Keratinocyte (primary cell): Measurements from ENCODE around the gene CEP63.

Experiments
- EZH2 ChIP-seq: IDR thresholded peaks from one replicate; pipeline ENCODE4 v1.6.1; 2012; ENCODE audit warnings: inconsistent platforms, mild to moderate bottlenecking, low read length, moderate library complexity
- TF ChIP-seq, protein P1 (sequence below), 3 experiments: IDR thresholded peaks in 1 of 3; conservative IDR thresholded peaks in 1 of 3; optimal IDR thresholded peaks in 1 of 3; 2 replicates in 2 of 3; 3 replicates in 1 of 3; pipeline versions ENCODE3 to v1.5.1; 2011; ENCODE audit warnings: low read length in 3 of 3, mild to moderate bottlenecking in 3 of 3, moderate library complexity in 2 of 3, control low read depth in 1 of 3, inconsistent platforms in 1 of 3; ENCODE audit not compliant: insufficient read depth in 2 of 3; ENCODE audit errors: extremely low read depth in 1 of 3

DNA sequence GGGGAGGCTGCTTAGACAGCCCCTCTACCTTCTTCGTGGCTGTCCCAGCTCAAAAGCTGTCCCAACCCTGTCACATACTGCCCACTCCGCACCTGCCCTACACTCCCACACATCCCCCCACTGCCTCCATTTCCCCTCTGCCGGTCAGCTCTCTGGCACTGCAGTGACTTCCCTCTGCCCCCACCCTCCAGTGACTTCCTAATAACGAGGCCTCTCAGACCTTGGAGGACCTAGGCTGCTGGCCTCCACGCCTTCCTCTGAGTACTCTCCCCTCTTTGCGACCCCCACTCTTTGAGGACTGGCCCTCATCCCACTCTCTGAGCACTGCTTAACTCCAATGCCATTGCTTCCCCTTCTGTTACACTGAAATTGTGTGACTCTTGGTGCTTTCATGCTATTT is 119.7 kb downstream of the CEP63 start:
- TF ChIP-seq, protein P1, sequence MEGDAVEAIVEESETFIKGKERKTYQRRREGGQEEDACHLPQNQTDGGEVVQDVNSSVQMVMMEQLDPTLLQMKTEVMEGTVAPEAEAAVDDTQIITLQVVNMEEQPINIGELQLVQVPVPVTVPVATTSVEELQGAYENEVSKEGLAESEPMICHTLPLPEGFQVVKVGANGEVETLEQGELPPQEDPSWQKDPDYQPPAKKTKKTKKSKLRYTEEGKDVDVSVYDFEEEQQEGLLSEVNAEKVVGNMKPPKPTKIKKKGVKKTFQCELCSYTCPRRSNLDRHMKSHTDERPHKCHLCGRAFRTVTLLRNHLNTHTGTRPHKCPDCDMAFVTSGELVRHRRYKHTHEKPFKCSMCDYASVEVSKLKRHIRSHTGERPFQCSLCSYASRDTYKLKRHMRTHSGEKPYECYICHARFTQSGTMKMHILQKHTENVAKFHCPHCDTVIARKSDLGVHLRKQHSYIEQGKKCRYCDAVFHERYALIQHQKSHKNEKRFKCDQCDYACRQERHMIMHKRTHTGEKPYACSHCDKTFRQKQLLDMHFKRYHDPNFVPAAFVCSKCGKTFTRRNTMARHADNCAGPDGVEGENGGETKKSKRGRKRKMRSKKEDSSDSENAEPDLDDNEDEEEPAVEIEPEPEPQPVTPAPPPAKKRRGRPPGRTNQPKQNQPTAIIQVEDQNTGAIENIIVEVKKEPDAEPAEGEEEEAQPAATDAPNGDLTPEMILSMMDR (optimal IDR thresholded peaks at IDR 0.05 in 1 of 3, IDR thresholded peaks at IDR 0.05 in 1 of 3, conservative IDR thresholded peaks at IDR 0.05 in 1 of 3; ENCODE audit: extremely low read depth in 1 of 3, insufficient read depth in 2 of 3, low read length in 3 of 3) = no peak
- TF ChIP-seq EZH2 = no peak
